DND-41 (cell line): Measurements from ENCODE around the gene NR2F6.

Experiments
- ATAC-seq: fragments of 200-7000 bp; cut with Tn5 transposase; 3 replicates; pipeline ENCODE4 v1.9.1; 2021; ENCODE audit warnings: low read depth; ENCODE audit not compliant: insufficient read depth
- DNase-seq: peaks from one replicate; pipeline ENCODE4 v3.0.0-alpha.2; 2020
- H2AFZ ChIP-seq: 2 replicates; pipeline ENCODE4 v1.6.0; 2012; ENCODE audit warnings: low read depth, low read length
- H3K27ac ChIP-seq: 2 replicates; pipeline ENCODE4 v1.5.1; 2012; ENCODE audit warnings: low read length, inconsistent platforms
- H3K27me3 ChIP-seq: fragments of 200-600 bp; sonication (generic); 2 replicates; pipeline ENCODE4 v1.6.0; 2012; ENCODE audit warnings: low read length, mild to moderate bottlenecking, inconsistent platforms; ENCODE audit not compliant: insufficient read depth, poor library complexity
- H3K36me3 ChIP-seq: 2 replicates; pipeline ENCODE4 v1.5.1; 2012; ENCODE audit warnings: low read length, inconsistent platforms; ENCODE audit not compliant: insufficient read depth
- H3K4me1 ChIP-seq: 2 replicates; pipeline ENCODE4 v1.5.1; 2012; ENCODE audit warnings: mild to moderate bottlenecking, low read length; ENCODE audit not compliant: insufficient read depth
- H3K4me2 ChIP-seq: 2 replicates; pipeline ENCODE4 v1.6.0; 2012; ENCODE audit warnings: mild to moderate bottlenecking, moderate library complexity, low read length, inconsistent platforms; ENCODE audit not compliant: insufficient read depth
- H3K4me3 ChIP-seq, 2 experiments: fragments of 200-600 bp in 1 of 2; shearing (Covaris generic) in 1 of 2; 2 replicates each; pipeline ENCODE4 v1.5.1; 2012 to 2016; ENCODE audit warnings: inconsistent platforms in 2 of 2, low read length in 2 of 2, mild to moderate bottlenecking in 2 of 2, low read depth in 1 of 2, moderate library complexity in 1 of 2
- H3K79me2 ChIP-seq: 2 replicates; pipeline ENCODE4 v1.6.0; 2012; ENCODE audit warnings: low read length, inconsistent platforms; ENCODE audit not compliant: insufficient read depth
- H3K9ac ChIP-seq: 2 replicates; pipeline ENCODE4 v1.6.0; 2012; ENCODE audit warnings: low read depth, mild to moderate bottlenecking, inconsistent platforms, low read length, moderate library complexity
- H3K9me3 ChIP-seq: 2 replicates; pipeline ENCODE4 v1.5.1; 2012; ENCODE audit warnings: low read length, moderate library complexity, mild to moderate bottlenecking, inconsistent platforms; ENCODE audit not compliant: insufficient read depth, severe bottlenecking
- H4K20me1 ChIP-seq: 2 replicates; pipeline ENCODE4 v1.6.0; 2012; ENCODE audit warnings: low read length; ENCODE audit not compliant: insufficient read depth
- CTCF ChIP-seq: IDR thresholded peaks from 2 replicates; pipeline ENCODE4 v1.5.1; 2012; ENCODE audit warnings: borderline replicate concordance, low read length, moderate library complexity, mild to moderate bottlenecking; ENCODE audit not compliant: poor library complexity, severe bottlenecking; ENCODE audit errors: extremely low read depth
- EZH2 ChIP-seq: IDR thresholded peaks from 3 replicates; pipeline ENCODE4 v1.6.1; 2012; ENCODE audit warnings: borderline replicate concordance, low read depth, mild to moderate bottlenecking, moderate library complexity, low read length, inconsistent platforms; ENCODE audit not compliant: severe bottlenecking

Gene NR2F6

DNA sequence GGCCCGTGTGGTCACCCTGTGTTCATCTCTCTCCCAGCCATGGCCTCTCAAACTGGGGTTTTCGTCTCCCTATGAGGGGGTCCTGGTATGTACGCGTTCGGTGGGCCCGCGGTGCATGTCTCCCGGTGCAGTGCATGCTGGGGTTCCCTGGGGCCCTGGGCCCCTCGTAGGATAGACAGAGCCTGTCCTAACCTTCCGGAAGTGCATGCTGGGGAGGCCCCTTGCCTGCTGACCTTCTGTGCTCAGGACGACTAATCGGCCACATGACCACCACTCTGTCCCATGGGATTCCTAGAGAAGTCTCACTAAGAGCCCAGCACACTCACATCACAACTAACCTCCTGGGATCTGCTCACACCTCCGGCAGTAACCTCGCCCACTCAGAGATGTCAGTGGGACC lies 35.4 kb downstream of the NR2F6 start:
- Histone ChIP-seq H3K9ac (no peak overlapping the region), H3K27ac (no peak overlapping the region), H3K4me3 (no peak overlapping the region), H3K79me2 (no peaks in the 10 kb centered on the region), H2AFZ (no peak overlapping the region), H3K4me1 (peaks cover 8% of the 10 kb centered on the region), H3K4me2 (no peak overlapping the region), H3K36me3 (peaks cover 61% of the 10 kb centered on the region), H3K9me3 (no peaks in the 10 kb centered on the region), H3K27me3 (no peaks in the 10 kb centered on the region), H4K20me1 (peaks cover 3% of the 10 kb centered on the region; the same call in 1 of the 2 replicates)
- DNase-seq (no peak), ATAC-seq (no peak)
- TF ChIP-seq CTCF (no peak), EZH2 (no peak)

DNA sequence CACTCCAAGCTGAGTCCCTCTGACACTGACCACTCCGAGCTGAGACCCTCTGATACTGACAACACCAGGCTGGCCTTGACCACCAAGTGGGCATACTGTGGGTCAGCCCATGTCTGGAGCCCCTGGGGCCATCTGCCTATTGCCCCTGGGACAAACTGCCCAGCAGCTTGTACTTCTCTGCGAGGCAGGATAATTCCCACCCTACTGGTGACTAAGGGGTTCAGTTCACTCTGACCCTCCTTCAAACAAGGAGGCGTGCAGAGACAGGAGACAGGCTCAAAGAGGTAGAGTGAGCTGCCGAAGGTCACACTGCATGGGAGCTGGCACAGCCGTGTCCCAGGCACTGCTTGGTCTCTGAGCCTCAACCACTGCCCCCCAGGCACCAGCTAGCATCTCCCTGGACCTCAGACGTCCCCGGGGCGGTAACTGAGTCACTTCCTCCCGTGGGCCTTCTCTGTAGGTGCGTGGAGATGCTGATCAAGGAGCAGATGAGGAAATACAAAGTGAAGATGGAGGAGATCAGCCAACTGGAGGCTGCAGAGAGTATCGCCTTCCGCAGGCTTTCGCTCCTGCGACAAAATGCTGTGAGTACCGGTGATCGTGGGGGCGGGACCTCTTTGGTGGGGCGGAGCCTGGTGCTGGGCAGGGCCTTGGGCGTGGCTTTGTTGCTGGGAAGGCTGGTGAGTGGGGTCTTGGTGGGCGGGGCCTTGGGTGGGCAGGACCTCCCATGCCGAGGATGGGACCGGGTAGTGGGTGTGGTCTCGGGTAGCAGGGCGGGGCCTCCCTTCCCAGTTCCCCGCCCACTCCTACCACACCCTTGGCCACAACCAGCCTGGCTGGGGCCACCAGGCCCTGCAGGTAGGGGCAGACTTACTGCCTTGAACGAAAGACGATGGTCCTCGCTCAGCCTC lies 36.3 kb downstream of the NR2F6 start:
- Histone ChIP-seq H2AFZ (no peak overlapping the region), H3K9ac (no peak overlapping the region), H4K20me1 (peaks cover 3% of the 10 kb centered on the region; the same call in 1 of the 2 replicates), H3K36me3 (peaks cover 70% of the 10 kb centered on the region), H3K4me2 (no peak overlapping the region), H3K4me3 (no peak overlapping the region), H3K4me1 (peaks cover 2% of the 10 kb centered on the region), H3K27me3 (no peaks in the 10 kb centered on the region), H3K79me2 (no peaks in the 10 kb centered on the region), H3K9me3 (no peaks in the 10 kb centered on the region), H3K27ac (no peak overlapping the region)
- peak; percentile 64 for ATAC-seq
- TF ChIP-seq EZH2: no peak
- peak; percentile 74 for DNase-seq

- H3K36me3 ChIP-seq: peaks cover 82% of the 10 kb centered on the region
- no peak overlapping the region for H3K9ac ChIP-seq
- H3K79me2 ChIP-seq: no peaks in the 10 kb centered on the region
- H3K4me3 ChIP-seq: no peak overlapping the region
- H3K4me2 ChIP-seq: no peak overlapping the region
- TF ChIP-seq EZH2 (no peak), CTCF (no peak)
- H3K9me3 ChIP-seq: no peaks in the 10 kb centered on the region
- ATAC-seq (no peak), DNase-seq (no peak)
- no peaks in the 10 kb centered on the region for H3K27me3 ChIP-seq
- no peak overlapping the region for H2AFZ ChIP-seq
- H4K20me1 ChIP-seq: peaks cover 8% of the 10 kb centered on the region
- no peak overlapping the region for H3K27ac ChIP-seq
- no peaks in the 10 kb centered on the region for H3K4me1 ChIP-seq
These were observed 38.8 kb downstream of the NR2F6 start for GRCh38 chr19:17206736-17207581.
